ENCODE data around the gene CAMK1. TPM values are rescaled to one million over a fixed set of nuclear protein-coding genes. Genes with fewer than 3 reads are reported as not detected.
A peak's percentile ranks its signal among the peaks of the same experiment; 100 is the strongest.

CAMK1 gene
- total RNA-seq, 1 donor from 2014 or later: 17.1 TPM

DNA sequence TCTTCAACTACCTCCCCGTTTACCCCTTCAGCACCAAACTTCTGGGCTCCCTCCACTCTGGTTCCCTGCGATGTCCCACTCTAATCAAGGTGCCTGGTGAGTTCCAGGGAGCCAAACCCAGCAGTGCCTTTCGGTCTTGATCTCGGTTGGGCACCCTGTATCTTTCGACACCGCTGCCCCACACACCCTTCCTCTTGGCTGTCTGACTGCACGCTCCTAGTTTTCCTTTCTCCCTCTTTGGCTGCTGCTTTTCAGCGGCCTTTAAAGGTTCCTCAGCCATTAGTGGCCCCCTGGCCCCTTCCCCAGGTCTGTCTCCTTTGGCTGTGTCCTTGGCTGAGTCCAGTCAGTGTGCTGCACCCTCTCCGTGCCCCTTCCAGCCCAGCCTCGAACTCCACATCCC lies 41.1 kb upstream of the CAMK1 start:
- Mint-ChIP-seq H3K36me3 (ENCODE audit: insufficient read depth) (no peaks in the 10 kb centered on the region), H3K9me3 (ENCODE audit: low read depth) (no peaks in the 10 kb centered on the region), H3K27me3 (peaks cover 13% of the 10 kb centered on the region), H3K27ac (peak overlapping the region; percentile 84), H3K4me1 (ENCODE audit: low read depth) (peaks cover 9% of the 10 kb centered on the region), H3K4me3 (ENCODE audit: low read depth) (peak overlapping the region; percentile 75)
- TF ChIP-seq, protein P1, sequence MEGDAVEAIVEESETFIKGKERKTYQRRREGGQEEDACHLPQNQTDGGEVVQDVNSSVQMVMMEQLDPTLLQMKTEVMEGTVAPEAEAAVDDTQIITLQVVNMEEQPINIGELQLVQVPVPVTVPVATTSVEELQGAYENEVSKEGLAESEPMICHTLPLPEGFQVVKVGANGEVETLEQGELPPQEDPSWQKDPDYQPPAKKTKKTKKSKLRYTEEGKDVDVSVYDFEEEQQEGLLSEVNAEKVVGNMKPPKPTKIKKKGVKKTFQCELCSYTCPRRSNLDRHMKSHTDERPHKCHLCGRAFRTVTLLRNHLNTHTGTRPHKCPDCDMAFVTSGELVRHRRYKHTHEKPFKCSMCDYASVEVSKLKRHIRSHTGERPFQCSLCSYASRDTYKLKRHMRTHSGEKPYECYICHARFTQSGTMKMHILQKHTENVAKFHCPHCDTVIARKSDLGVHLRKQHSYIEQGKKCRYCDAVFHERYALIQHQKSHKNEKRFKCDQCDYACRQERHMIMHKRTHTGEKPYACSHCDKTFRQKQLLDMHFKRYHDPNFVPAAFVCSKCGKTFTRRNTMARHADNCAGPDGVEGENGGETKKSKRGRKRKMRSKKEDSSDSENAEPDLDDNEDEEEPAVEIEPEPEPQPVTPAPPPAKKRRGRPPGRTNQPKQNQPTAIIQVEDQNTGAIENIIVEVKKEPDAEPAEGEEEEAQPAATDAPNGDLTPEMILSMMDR (IDR thresholded peaks at IDR 0.05; ENCODE audit: unreplicated experiment): no peak
- DNase-seq (ENCODE audit: low spot score, unreplicated experiment): no peak

- H3K9me3 Mint-ChIP-seq (ENCODE audit: low read depth): no peaks in the 10 kb centered on the region
- no peaks in the 10 kb centered on the region for H3K36me3 Mint-ChIP-seq (ENCODE audit: insufficient read depth)
- peak overlapping the region; percentile 75 for H3K4me3 Mint-ChIP-seq (ENCODE audit: low read depth)
- DNase-seq (ENCODE audit: low spot score, unreplicated experiment): no peak
- TF ChIP-seq, protein P1 (IDR thresholded peaks at IDR 0.05; ENCODE audit: unreplicated experiment): no peak
- H3K4me1 Mint-ChIP-seq (ENCODE audit: low read depth): peaks cover 9% of the 10 kb centered on the region
- peaks cover 13% of the 10 kb centered on the region for H3K27me3 Mint-ChIP-seq
- peak overlapping the region; percentile 59 for H3K27ac Mint-ChIP-seq
Measured at GRCh38 chr3:9810433-9810770, 40.7 kb upstream of the CAMK1 start.

GRCh38 chr3:9809615-9810432 lies 40.1 kb upstream of the CAMK1 start, which contains the start of gene TTLL3:
Gene TTLL3 (plus strand): TSS chr3:9810262. CDS start chr3:9810662, 400 bp downstream.
- Mint-ChIP-seq H3K36me3 (ENCODE audit: insufficient read depth) (peaks cover under 1% of the 10 kb centered on the region), H3K9me3 (ENCODE audit: low read depth) (no peaks in the 10 kb centered on the region), H3K4me1 (ENCODE audit: low read depth) (peaks cover 9% of the 10 kb centered on the region), H3K4me3 (ENCODE audit: low read depth) (peak within 1 kb of the TSS; percentile 79), H3K27ac (peak within 1 kb of the TSS; percentile 95), H3K27me3 (peaks cover 13% of the 10 kb centered on the region)
- peak; percentile 43 for DNase-seq (ENCODE audit: low spot score, unreplicated experiment)
- TF ChIP-seq, protein P1 (IDR thresholded peaks at IDR 0.05; ENCODE audit: unreplicated experiment): no peak

GRCh38 chr3:9809239-9809614 lies 39.5 kb upstream of the CAMK1 start:
- DNase-seq (ENCODE audit: low spot score, unreplicated experiment): no peak
- no peaks in the 10 kb centered on the region for H3K9me3 Mint-ChIP-seq (ENCODE audit: low read depth)
- TF ChIP-seq, protein P1 (IDR thresholded peaks at IDR 0.05; ENCODE audit: unreplicated experiment): no peak
- H3K4me1 Mint-ChIP-seq (ENCODE audit: low read depth): peaks cover 9% of the 10 kb centered on the region
- H3K36me3 Mint-ChIP-seq (ENCODE audit: insufficient read depth): peaks cover 5% of the 10 kb centered on the region
- H3K27ac Mint-ChIP-seq: peak overlapping the region; percentile 95
- H3K4me3 Mint-ChIP-seq (ENCODE audit: low read depth): peak overlapping the region; percentile 79
- peaks cover 13% of the 10 kb centered on the region for H3K27me3 Mint-ChIP-seq

DNA sequence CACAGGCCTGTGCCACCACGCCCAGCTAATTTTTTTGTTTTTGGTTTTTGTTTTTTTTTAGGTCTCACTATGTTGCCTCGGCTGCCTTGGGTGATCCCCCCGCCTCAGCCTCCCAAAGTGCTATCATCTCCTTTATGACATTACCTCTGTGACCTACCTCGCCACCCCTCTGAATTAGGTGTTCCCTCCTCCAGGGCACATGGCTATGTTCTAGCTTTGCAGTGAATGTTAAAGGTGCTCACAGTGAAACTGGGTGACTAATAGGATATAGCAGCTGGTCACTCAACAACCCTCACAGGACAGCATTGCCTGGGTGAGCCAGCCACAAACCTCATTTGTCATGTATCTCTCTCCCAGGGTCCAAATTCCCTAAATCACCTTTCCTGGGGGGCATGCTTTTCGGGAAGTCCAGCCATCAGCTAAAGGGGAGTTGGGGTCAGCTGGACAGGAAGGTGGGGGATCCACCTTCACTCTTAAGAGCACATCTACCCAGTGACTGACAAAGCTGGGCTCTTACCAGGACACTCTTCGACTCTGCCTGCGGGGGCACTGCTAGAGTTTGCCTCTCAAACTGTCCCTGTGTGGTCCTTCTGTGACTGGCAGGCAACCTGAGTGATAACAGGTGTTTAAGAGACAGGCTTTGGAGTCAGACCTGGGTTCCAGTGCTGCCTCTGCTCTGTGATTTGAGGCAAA lies 38.7 kb upstream of the CAMK1 start:
- no peak for DNase-seq (ENCODE audit: low spot score, unreplicated experiment)
- TF ChIP-seq, protein P1 (IDR thresholded peaks at IDR 0.05; ENCODE audit: unreplicated experiment): peak; percentile 32
- Mint-ChIP-seq H3K27ac (no peak overlapping the region), H3K27me3 (peaks cover 13% of the 10 kb centered on the region), H3K36me3 (ENCODE audit: insufficient read depth) (peaks cover 9% of the 10 kb centered on the region), H3K4me3 (ENCODE audit: low read depth) (no peak overlapping the region), H3K9me3 (ENCODE audit: low read depth) (no peaks in the 10 kb centered on the region), H3K4me1 (ENCODE audit: low read depth) (peaks cover 9% of the 10 kb centered on the region)
